ENCODE measurements around the gene UGGT1. TPM values are rescaled to one million over a fixed set of nuclear protein-coding genes. Genes with fewer than 3 reads are reported as not detected.

The UGGT1 gene
- total RNA-seq, 1 donor from 2014 or later, result 52.6 TPM

GRCh38 chr2:128105072-128105471, 14.1 kb downstream of the UGGT1 start:
- DNase-seq (ENCODE audit: low spot score), result no peak

GRCh38 chr2:128108166-128108565, 17.2 kb downstream of the UGGT1 start:
- DNase-seq (ENCODE audit: low spot score), result no peak

DNA sequence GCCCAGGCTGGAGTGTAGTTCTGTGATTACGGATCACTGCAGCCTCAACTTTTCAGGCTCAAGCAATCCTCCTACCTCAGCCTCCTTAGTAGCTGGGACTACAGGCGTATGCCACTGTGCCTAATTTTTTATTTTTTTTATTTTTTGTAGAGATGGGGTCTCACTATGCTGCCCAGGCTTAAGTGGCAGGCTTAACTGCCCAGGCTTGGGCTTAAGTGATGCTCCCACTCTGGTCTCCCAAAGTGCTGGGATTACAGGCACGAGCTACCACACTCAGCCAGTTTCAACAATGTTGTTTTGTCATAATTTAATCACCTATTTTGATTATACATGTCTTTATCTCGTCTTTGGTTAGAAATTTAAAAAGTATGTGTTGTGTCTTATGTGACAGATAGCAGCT, 18.2 kb downstream of the UGGT1 start:
- no peak for DNase-seq (ENCODE audit: low spot score)

DNA sequence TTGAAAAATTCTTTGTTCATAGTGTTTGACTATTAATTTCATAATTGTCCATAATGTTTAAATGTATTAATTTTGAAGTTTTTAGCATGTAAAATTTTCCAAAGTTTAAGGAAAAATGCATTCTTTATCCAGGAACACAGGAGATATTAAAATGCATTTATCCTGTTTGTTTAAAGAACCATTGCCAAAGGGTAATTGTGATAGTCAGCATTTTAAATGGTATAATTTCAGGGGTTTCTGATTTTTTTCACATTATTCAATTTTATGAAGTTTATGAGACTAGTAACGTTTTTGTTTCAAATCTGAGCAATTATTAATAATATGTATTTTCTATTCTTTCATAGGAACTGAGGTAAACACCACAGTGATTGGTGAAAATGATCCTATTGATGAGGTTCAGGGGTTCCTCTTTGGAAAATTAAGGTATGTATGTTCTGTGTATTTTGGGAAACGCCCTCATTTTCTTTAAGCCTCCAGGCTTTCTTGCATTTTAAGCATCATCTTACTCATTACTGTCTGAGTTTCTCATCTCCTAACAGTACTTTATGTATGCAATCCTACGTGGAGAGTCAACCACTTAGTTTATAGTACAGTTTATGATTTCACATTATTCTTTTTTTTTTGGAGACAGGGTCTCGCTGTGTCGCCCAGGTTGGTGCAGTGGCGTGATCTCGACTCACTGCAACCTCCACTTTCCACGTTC, 25.1 kb downstream of the UGGT1 start:
- DNase-seq (ENCODE audit: low spot score), result no peak

GRCh38 chr2:128134573-128134972, 43.6 kb downstream of the UGGT1 start:
- no peak for DNase-seq (ENCODE audit: low spot score)

DNA sequence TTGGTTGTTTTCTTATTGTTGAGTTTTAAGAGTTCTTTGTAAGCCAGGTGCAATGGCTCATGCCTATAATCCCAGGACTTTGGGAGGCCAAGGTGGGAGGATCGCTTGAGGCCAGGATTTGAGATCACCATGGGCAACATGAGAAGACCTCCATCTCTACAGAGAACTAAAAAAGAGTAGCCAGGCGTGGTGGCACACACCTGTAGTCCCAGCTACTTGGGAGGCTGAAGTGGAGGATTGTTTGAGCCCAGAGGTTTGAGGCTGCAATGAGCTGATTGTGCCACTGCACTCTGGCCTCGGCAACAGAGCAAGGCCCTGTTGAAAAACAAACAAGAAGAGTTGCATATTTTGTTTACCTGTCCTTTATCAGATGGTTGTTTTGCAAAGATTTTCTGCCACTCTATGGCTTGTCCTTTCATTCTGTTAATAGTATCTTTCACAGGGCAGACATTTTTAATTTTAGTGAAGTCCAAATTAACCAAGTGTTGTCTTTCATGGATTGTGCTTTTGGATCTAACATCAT, 46.2 kb downstream of the UGGT1 start:
- no peak for DNase-seq (ENCODE audit: low spot score)

- no peak for DNase-seq (ENCODE audit: low spot score)
Observed at GRCh38 chr2:128139624-128140023, 48.6 kb downstream of the UGGT1 start.

- DNase-seq (ENCODE audit: low spot score), result no peak
Observed at GRCh38 chr2:128145651-128146050, 54.7 kb downstream of the UGGT1 start.

DNA sequence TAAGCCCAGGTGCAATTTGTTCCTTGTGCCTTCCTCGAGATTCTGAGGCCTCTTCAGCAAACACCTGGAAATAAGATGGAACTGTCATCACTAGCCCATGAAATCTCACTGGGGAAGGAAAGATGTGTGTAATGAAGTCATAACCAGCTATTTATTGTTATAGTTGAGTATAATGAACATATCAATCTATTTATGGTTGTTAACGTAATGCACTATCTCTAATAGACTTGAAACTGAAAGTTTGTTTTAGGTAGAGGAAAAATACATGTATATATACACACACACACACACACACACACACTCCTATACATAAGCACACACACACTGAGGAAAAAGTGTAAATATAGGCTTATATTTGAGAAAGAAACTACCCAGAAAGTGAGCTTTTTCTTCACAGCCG, 62.8 kb downstream of the UGGT1 start:
- no peak for DNase-seq (ENCODE audit: low spot score)

GRCh38 chr2:128154225-128154624, 63.2 kb downstream of the UGGT1 start:
- no peak for DNase-seq (ENCODE audit: low spot score)

DNA sequence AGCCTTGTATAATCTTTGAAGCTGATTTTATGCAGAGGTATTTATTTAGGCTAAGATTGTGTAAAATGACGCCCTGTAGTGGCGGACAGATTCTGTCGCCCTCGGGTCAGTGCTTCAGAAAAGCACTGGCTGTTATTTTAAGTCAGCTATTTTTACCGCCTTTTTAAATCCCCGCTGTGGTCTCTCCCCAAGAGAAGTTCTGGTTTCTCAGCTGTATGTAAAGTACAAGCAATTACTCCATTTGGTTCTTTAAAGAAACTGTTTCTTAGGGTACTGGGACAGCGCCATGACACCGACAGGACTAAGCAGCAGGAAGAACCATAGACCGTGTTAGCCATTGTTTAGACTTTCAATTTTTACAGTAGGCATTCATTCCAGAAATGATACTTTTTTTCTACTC, 65.0 kb downstream of the UGGT1 start:
- no peak for DNase-seq (ENCODE audit: low spot score)

- no peak for DNase-seq (ENCODE audit: low spot score)
Observed at GRCh38 chr2:128156812-128157211, 65.8 kb downstream of the UGGT1 start.

- DNase-seq (ENCODE audit: low spot score), result no peak
Observed at GRCh38 chr2:128157644-128158043, 66.6 kb downstream of the UGGT1 start.

- DNase-seq (ENCODE audit: low spot score), result no peak
Observed at GRCh38 chr2:128158176-128158575, 67.2 kb downstream of the UGGT1 start.

GRCh38 chr2:128159437-128159836, 68.4 kb downstream of the UGGT1 start:
- DNase-seq (ENCODE audit: low spot score), result peak; percentile 16

- DNase-seq (ENCODE audit: low spot score), result no peak
Observed at GRCh38 chr2:128160616-128161275, 69.7 kb downstream of the UGGT1 start.

DNA sequence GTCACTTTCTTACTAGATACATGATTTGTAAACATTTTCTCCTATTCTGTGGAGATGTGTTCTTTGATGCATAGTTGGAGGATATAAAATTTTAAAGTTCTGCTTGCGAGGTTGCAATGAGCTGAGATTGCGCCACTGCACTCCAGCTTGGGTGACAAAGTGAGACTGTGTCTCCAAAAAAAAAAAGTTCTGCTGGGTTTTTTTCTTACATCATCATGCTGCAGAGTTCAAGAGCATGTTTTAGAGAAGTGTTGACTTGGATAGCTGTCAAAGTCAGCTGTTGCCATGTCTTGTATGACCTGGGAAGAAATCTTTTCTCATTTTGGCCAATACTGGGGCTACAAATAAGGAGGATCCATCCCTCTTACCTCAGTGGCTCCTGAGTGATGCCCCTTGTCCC, 71.3 kb downstream of the UGGT1 start:
- no peak for DNase-seq (ENCODE audit: low spot score)

DNA sequence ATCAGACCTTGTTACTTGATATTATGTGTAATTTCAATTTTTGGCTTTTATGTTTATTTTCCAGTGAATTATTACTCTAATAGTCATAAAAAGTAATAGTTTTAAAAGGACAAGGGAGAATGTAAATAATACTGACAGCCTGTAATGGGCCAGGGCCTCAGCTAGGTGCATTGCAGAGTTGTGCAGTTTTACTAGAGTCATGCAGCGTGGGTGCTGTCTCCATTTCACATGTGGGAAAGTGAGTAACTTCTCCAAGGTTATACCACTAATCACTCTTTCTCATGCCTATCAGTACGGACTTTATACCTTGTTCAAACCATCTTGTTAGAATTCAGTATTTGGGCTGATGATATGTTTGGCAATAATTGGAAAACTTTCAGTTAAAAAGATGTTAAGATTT, 73.3 kb downstream of the UGGT1 start:
- no peak for DNase-seq (ENCODE audit: low spot score)

GRCh38 chr2:128166746-128167353, 75.8 kb downstream of the UGGT1 start:
- no peak for DNase-seq (ENCODE audit: low spot score)

DNA sequence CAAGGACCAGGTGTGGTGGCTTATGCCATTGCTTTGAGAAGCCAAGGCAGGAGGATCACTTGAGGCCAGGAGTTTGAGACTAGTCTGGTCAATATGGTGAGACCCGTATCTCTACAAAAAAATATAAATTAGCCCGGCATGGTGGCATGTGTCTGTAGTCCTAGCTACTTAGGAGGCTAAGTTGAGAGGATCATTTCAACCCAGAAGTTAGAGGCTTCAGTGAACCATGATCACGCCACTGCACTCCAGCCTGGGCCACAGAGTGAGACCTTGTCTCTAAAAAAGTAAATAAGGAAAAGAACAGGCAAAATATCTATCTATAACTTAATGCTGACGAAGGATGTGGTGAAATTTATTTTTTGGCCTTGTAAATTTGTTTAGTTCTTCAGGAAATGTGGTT, 78.1 kb downstream of the UGGT1 start:
- DNase-seq (ENCODE audit: low spot score), result no peak

DNA sequence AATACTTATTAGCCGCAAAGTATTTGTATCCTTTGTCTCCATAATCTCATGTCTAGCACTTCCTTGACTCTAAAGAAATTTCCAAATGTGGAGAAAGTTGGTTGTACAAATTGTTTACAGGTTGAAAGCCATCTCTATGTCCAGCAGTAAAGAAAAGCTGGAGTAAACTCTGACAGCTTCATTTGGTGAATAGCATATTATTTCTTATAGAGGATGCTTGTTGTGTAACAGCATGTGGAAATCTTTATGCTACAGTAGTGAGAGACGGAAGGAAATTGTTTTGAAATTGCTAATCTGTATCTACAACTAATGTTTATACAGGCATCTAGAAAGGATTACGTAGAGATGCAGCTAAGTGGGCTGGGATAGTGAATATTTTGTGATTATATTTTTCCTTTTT, 78.5 kb downstream of the UGGT1 start:
- DNase-seq (ENCODE audit: low spot score), result no peak

DNA sequence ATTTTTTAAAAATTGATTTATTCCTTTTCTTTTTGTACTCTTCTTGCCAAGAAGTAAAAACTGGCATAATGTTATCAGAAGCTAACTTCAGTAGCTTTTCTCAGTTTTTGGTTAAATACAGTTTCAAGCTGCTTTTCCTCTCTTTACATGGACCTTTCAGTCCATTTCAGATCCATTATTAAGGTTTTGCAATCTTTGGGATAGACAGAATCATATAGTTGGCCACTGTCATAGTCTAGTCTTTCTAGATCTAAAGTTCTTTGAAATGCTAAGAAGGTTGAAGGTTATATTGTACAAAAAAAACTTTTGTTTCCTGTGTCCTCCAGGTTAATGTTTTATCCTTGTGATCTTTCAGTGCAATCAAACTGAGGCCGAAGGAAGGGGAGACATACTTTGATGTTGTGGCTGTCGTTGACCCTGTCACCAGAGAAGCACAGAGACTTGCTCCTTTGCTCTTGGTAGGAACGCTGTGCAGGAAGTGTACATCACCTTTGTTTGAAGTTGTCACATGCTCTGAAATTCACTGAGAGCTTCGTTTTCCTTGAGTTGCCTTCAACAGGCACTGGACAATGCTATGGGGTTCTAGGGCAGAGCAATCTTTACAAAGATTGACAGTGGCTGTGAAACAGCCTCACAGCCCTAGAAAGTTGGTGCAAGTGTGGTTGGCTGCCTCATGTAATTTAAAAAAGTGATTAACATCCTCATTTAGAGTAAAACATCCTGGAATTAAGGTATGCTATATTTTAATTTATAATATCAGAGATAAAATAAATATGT, 79.1 kb downstream of the UGGT1 start:
- no peak for DNase-seq (ENCODE audit: low spot score)
